Heart right ventricle (tissue), 16 donors: ENCODE results near the gene PRKACA. TPM values are rescaled to one million over a fixed set of nuclear protein-coding genes. Genes with fewer than 3 reads are reported as not detected.

Experiments used
- ATAC-seq, 8 donors: fragments of 200-7000 bp; cut with Tn5 transposase; one replicate each; pipeline ENCODE4 v1.9.1; 2020; ENCODE audit warnings: mild to moderate bottlenecking in 8 of 8, moderate library complexity in 8 of 8, moderate number of reproducible peaks in 1 of 8
- DNase-seq, 2 donors: peaks; one replicate each; pipeline ENCODE4 v3.0.0-alpha.2; 2020
- H3K27ac ChIP-seq, 10 donors: fragments of 200-600 bp; sonication (generic) in 2 of 10; one replicate each; pipeline versions ENCODE4 v1.5.0 to v1.8.0; 2020 to 2022; ENCODE audit warnings: mild to moderate bottlenecking in 3 of 10
- H3K27me3 ChIP-seq, 7 donors: fragments of 200-600 bp; one replicate each; pipeline ENCODE4 v1.8.0; 2021 to 2022; ENCODE audit warnings: mild to moderate bottlenecking in 2 of 7
- H3K36me3 ChIP-seq, 9 donors: fragments of 200-600 bp; sonication (generic) in 1 of 9; one replicate each; pipeline versions ENCODE4 v1.5.0 to v1.8.0; 2020 to 2022; ENCODE audit warnings: mild to moderate bottlenecking in 2 of 9
- H3K4me1 ChIP-seq, 9 donors: fragments of 200-600 bp; sonication (generic) in 1 of 9; one replicate each; pipeline versions ENCODE4 v1.5.0 to v1.8.0; 2020 to 2022; ENCODE audit warnings: mild to moderate bottlenecking in 4 of 9
- H3K4me3 ChIP-seq, 10 donors: fragments of 200-600 bp; sonication (generic) in 2 of 10; one replicate each; pipeline versions ENCODE4 v1.5.0 to v1.8.0; 2020 to 2022; ENCODE audit warnings: mild to moderate bottlenecking in 7 of 10, moderate library complexity in 2 of 10
- H3K9me3 ChIP-seq, 11 donors: fragments of 200-600 bp in 10 of 11; sonication (generic) in 2 of 11; one replicate each; pipeline versions ENCODE4 v1.5.0 to v1.8.0; 2013 to 2022; ENCODE audit warnings: mild to moderate bottlenecking in 2 of 11, control low read depth in 1 of 11, moderate library complexity in 1 of 11
- CTCF ChIP-seq, 9 donors: fragments of 200-600 bp; sonication (generic) in 2 of 9; IDR thresholded peaks; one replicate each; pipeline versions ENCODE4 v1.5.0 to v1.8.0; 2021 to 2022; ENCODE audit warnings: antibody characterized with exemption in 9 of 9, mild to moderate bottlenecking in 5 of 9, moderate library complexity in 1 of 9
- WGBS, 2 donors: extraction: QIAGEN DNeasy Blood & Tissue Kit; methylation state at CpG; one replicate each; pipeline ENCODE4 v1.1.7; 2013; ENCODE audit warnings: inconsistent platforms in 1 of 2; 5-methylcytosine and 5-hydroxymethylcytosine counted together
- intact Hi-C, 10 donors: fragments of 100-400 bp; cut with DNase I; formaldehyde crosslinking; loops; one replicate each; pipeline versions ENCODE4 v1.11.1 to v1.14.2; 2022
- polyA plus RNA-seq, 2 donors: library from polyadenylated mRNA; stranded (reverse); fragments of 200-250 nt; gene quantifications; one replicate each; pipeline ENCODE4 v1.2.3, GENCODE V29; 2013
- total RNA-seq, 10 donors: library from RNA; stranded (reverse); fragmentation: NEBNext Ultra II Directional in 3 of 10; extraction: Animal tissue kit (Norgen Biotek cat#: 25700) in 3 of 10; gene quantifications; one replicate each; pipeline versions ENCODE4 v1.2.1 to v1.2.4, GENCODE V29; 2021 to 2023
- donor health status: Arrhythmogenic right ventricular cardiomyopathy.
- donor health status: ischemic (EF 13 %, LVEDD 7.1; RV severe dilation, severe dysfunction).
- donor health status: healthy with polysubstance abuse.
- donor health status: DM: no; HTN: yes; CAD: no.
- donor health status: DM: no; HTN: no; CAD: no.
- donor health status: ischemic (EF 25% LVEDD 6.9; RV normal size, moderate dysfunction).
- donor health status: ischemic (EF 25% LVEDD 5.7; RV mildly dilated, moderate dysfunction).
- donor health status: healthy.
- donor health status: DM: yes; HTN: yes; CAD: no.
- donor health status: Ischemic cardiomyopathy.
- donor health status: ischemic (EF 35%, LVEDD 5.7; RV mildly dilated, moderate dysfunction).
- donor health status: nonischemic (EF 11% LVEDD 7.7; RV severe dilation, severe dysfunction).
- donor health status: DM: yes; HTN: yes; CAD: no.
- donor health status: PGD.
- donor health status: ischemic (EF 29% LVEDD 5.4; RV normal size, mild dysfunction).
- donor health status: nonischemic (EF 23%, LVEDD 6.1; RV moderate dilation, normal function).

PRKACA gene
- total and polyA plus RNA-seq, 12 donors: 196 to 691 (median 508) TPM

- H3K9me3 ChIP-seq: no peaks in the 10 kb centered on the region
- intact Hi-C loops: loop anchor here in 2 of 10 donors (5.0 to 10.0 kb wide), 3 partner anchors 55 to 197 kb away; partner anchors contain the start of gene ADGRL1 (in 1 of the 2)
- peaks cover 0 to 32% (median 6%) of the 10 kb centered on the region in 9 donors for H3K36me3 ChIP-seq
- WGBS, 2 donors: 44 to 66% methylated on average over 10 of the region's 10 CpGs
- TF ChIP-seq CTCF (IDR thresholded peaks at IDR 0.05): no peak
- H3K4me1 ChIP-seq: peaks cover 2 to 47% (median 32%) of the 10 kb centered on the region in 9 donors
- peak overlapping the region; percentile 27 to 90 (median 86) for H3K27ac ChIP-seq
- H3K4me3 ChIP-seq: peak overlapping the region in 9 of 10 donors; percentile 15 to 41 (median 31)
- peak in 1 of 8 donors; percentile 20 for ATAC-seq
- DNase-seq: no peak
- H3K27me3 ChIP-seq: no peaks in the 10 kb centered on the region
Measured at GRCh38 chr19:14150041-14150769, 32.6 kb upstream of the PRKACA start.

- DNase-seq (peak; percentile 77 to 87), ATAC-seq (peak; percentile 49 to 82 (median 74))
- intact Hi-C loops: loop anchor here (2.0 to 10.0 kb wide), 11 partner anchors 47 to 335 kb away; partner anchors contain the start of genes DDX39A (in 2 of the 10) and ADGRL1 (in 1 of the 10)
- peak overlapping the region; percentile 54 to 90 (median 86) for H3K27ac ChIP-seq
- H3K4me3 ChIP-seq: peak overlapping the region in 9 of 10 donors; percentile 15 to 41 (median 31)
- no peak for TF ChIP-seq CTCF (IDR thresholded peaks at IDR 0.05)
- H3K9me3 ChIP-seq: no peaks in the 10 kb centered on the region
- WGBS, 2 donors: 21 to 44% methylated on average over 21 of the region's 21 CpGs
- H3K27me3 ChIP-seq: no peaks in the 10 kb centered on the region
- peaks cover 0 to 25% (median 0%) of the 10 kb centered on the region in 9 donors for H3K36me3 ChIP-seq
- H3K4me1 ChIP-seq: peaks cover 2 to 47% (median 32%) of the 10 kb centered on the region in 9 donors
Measured at GRCh38 chr19:14149509-14149994, 32.0 kb upstream of the PRKACA start.

- Histone ChIP-seq H3K9me3 (no peaks in the 10 kb centered on the region), H3K4me1 (peaks cover 2 to 47% (median 32%) of the 10 kb centered on the region in 9 donors), H3K27ac (peak overlapping the region; percentile 54 to 90 (median 86)), H3K27me3 (no peaks in the 10 kb centered on the region), H3K4me3 (peak overlapping the region in 6 of 10 donors; percentile 15 to 41 (median 32)), H3K36me3 (peaks cover 0 to 22% (median 0%) of the 10 kb centered on the region in 9 donors)
- WGBS, 2 donors: 70 to 73% methylated on average over 13 of the region's 13 CpGs
- intact Hi-C loops: loop anchor here (1.0 to 10.0 kb wide), 12 partner anchors 48 to 336 kb away; partner anchors contain the start of genes DDX39A (in 2 of the 10) and ADGRL1 (in 1 of the 10)
- no peak for DNase-seq
- peak in 5 of 8 donors; percentile 3 to 23 (median 4) for ATAC-seq
- no peak for TF ChIP-seq CTCF (IDR thresholded peaks at IDR 0.05)
Measured at GRCh38 chr19:14148751-14149410, 31.3 kb upstream of the PRKACA start.
